ENCODE measurements around the gene PEX12. TPM values are rescaled to one million over a fixed set of nuclear protein-coding genes. Genes with fewer than 3 reads are reported as not detected.
"Not testable (repeated sequence)": the region's sequence is repeated elsewhere in the genome, so short reads cannot be mapped to it uniquely, and the experiment has no call there.

The PEX12 gene
- polyA plus RNA-seq, 1 donor (not counting 4 experiments of a cell fraction or from before 2014, with no cell fraction given), result 6.4 TPM

- Histone ChIP-seq H3K9ac (ENCODE audit: control insufficient read depth, extremely low read depth, insufficient read depth, low read length) (no peak overlapping the region), H4K20me1 (ENCODE audit: control insufficient read depth, extremely low read depth, insufficient read depth, low read length) (no peaks in the 10 kb centered on the region), H3K9me3 (ENCODE audit: control insufficient read depth, low read depth, low read length) (no peaks in the 10 kb centered on the region), H3K36me3 (ENCODE audit: control insufficient read depth in 2 of 2, extremely low read depth in 1 of 2, insufficient read depth in 2 of 2, low read length in 2 of 2) (no peaks in the 10 kb centered on the region), H3K4me1 (ENCODE audit: control insufficient read depth, extremely low read depth, insufficient read depth, low read length) (no peaks in the 10 kb centered on the region), H3K4me2 (ENCODE audit: control insufficient read depth, extremely low read depth, insufficient read depth, low read depth, low read length) (no peak overlapping the region), H3K4me3 (ENCODE audit: control insufficient read depth in 2 of 3, extremely low read depth in 1 of 3, insufficient read depth in 2 of 3, low read depth in 1 of 3, low read length in 3 of 3) (no peak overlapping the region), H3K27me3 (ENCODE audit: control insufficient read depth, extremely low read depth, insufficient read depth, low read length) (no peaks in the 10 kb centered on the region), H3K79me2 (ENCODE audit: control insufficient read depth, insufficient read depth, low read length) (no peaks in the 10 kb centered on the region), H3K27ac (ENCODE audit: control insufficient read depth, insufficient read depth, low read length) (no peak overlapping the region), H2AFZ (ENCODE audit: control insufficient read depth, low read length) (no peak overlapping the region), H3K9me1 (ENCODE audit: control insufficient read depth, extremely low read depth, insufficient read depth, low read length) (no peaks in the 10 kb centered on the region)
- dilution Hi-C loops (cut with MboI; ENCODE audit: extremely low pct_ligation_motif_present, low sequenced_read_pairs), result loop anchor here (10.0 kb wide), 1 partner anchor 215 kb away; no protein-coding TSS in a partner anchor
- no peak for DNase-seq (ENCODE audit: low read depth, low spot score)
- no peak for FAIRE-seq
- TF ChIP-seq CTCF (optimal IDR thresholded peaks at IDR 0.05 in 1 of 3, IDR thresholded peaks at IDR 0.05 in 1 of 3, conservative IDR thresholded peaks at IDR 0.05 in 1 of 3; ENCODE audit: extremely low read depth in 1 of 3, insufficient read depth in 2 of 3, low read length in 3 of 3) (no peak), EZH2 (IDR thresholded peaks at IDR 0.05; ENCODE audit: low read length) (no peak)
These were observed 48.5 kb downstream of the PEX12 start for GRCh38 chr17:35529866-35530265.

GRCh38 chr17:35529326-35529725 is 49.0 kb downstream of the PEX12 start:
- not testable (repeated sequence) for H3K4me1 ChIP-seq (ENCODE audit: control insufficient read depth, extremely low read depth, insufficient read depth, low read length)

More at GRCh38 chr17:35529326-35529725, 49.0 kb downstream of the PEX12 start:
- not testable (repeated sequence) for H3K4me3 ChIP-seq (ENCODE audit: control insufficient read depth in 2 of 3, extremely low read depth in 1 of 3, insufficient read depth in 2 of 3, low read depth in 1 of 3, low read length in 3 of 3); H3K9me3 ChIP-seq (ENCODE audit: control insufficient read depth, low read depth, low read length); H3K27ac ChIP-seq (ENCODE audit: control insufficient read depth, insufficient read depth, low read length); H3K27me3 ChIP-seq (ENCODE audit: control insufficient read depth, extremely low read depth, insufficient read depth, low read length); H3K79me2 ChIP-seq (ENCODE audit: control insufficient read depth, insufficient read depth, low read length); H3K4me2 ChIP-seq (ENCODE audit: control insufficient read depth, extremely low read depth, insufficient read depth, low read depth, low read length); H3K9ac ChIP-seq (ENCODE audit: control insufficient read depth, extremely low read depth, insufficient read depth, low read length); FAIRE-seq; H3K36me3 ChIP-seq (ENCODE audit: control insufficient read depth in 2 of 2, extremely low read depth in 1 of 2, insufficient read depth in 2 of 2, low read length in 2 of 2); H3K9me1 ChIP-seq (ENCODE audit: control insufficient read depth, extremely low read depth, insufficient read depth, low read length); H2AFZ ChIP-seq (ENCODE audit: control insufficient read depth, low read length); H4K20me1 ChIP-seq (ENCODE audit: control insufficient read depth, extremely low read depth, insufficient read depth, low read length); DNase-seq (ENCODE audit: low read depth, low spot score)
- dilution Hi-C loops (cut with MboI; ENCODE audit: extremely low pct_ligation_motif_present, low sequenced_read_pairs), result loop anchor here (10.0 kb wide), 1 partner anchor 215 kb away; no protein-coding TSS in a partner anchor

Small RNAs within 50 kb of the gene (small RNA-seq; reads per million reads assigned to genes)
- gene AC004134.1 (ENCODE audit: insufficient read length in 3 of 3, low read depth in 3 of 3, low replicate concordance in 1 of 3) (0 reads per million in 3 experiments), gene AC015911.1 (ENCODE audit: insufficient read length in 3 of 3, low read depth in 3 of 3, low replicate concordance in 1 of 3) (0 reads per million in 3 experiments), gene SNORD7 (ENCODE audit: insufficient read length in 3 of 3, low read depth in 3 of 3, low replicate concordance in 1 of 3) (3.3 to 23.4 (median 5.8) reads per million in 3 experiments)

Other genes with a start within 250 kb of the PEX12 start
- gene SLFN11, start 204.9 kb downstream of the PEX12 start, polyA plus RNA-seq, result 1.4 to 5.0 TPM (median 3.5 TPM) in 3 replicates
- 9.8 to 15.2 TPM (median 11.5 TPM) in 3 replicates for gene SLFN12, start 146.1 kb downstream of the PEX12 start, polyA plus RNA-seq
- gene SLFN13, start 129.8 kb downstream of the PEX12 start, polyA plus RNA-seq, result 0.73 to 1.4 TPM (median 1.0 TPM) in 3 replicates
- 0.05 to 0.09 TPM (median 0.06 TPM) in 3 replicates for gene SLFN12L, start 40.9 kb downstream of the PEX12 start, polyA plus RNA-seq
- gene SLFN14, start 17.8 kb downstream of the PEX12 start, polyA plus RNA-seq, result not detected in 3 replicates
- gene AP2B1, start 8.8 kb upstream of the PEX12 start, polyA plus RNA-seq, result 151 to 209 TPM (median 189 TPM) in 3 replicates
- gene RASL10B, start 153.1 kb upstream of the PEX12 start, polyA plus RNA-seq, result 0.07 to 0.32 TPM (median 0.30 TPM) in 3 replicates
- 0.02 to 0.05 TPM (median 0.05 TPM) in 3 replicates for gene GAS2L2, start 174.7 kb upstream of the PEX12 start, polyA plus RNA-seq
- not detected in 3 replicates for gene C17orf50, start 182.3 kb upstream of the PEX12 start, polyA plus RNA-seq
- gene MMP28, start 217.1 kb upstream of the PEX12 start, polyA plus RNA-seq, result 13.7 to 43.5 TPM (median 21.3 TPM) in 3 replicates
- gene TAF15, start 230.9 kb upstream of the PEX12 start, polyA plus RNA-seq, result 30.8 to 101 TPM (median 57.1 TPM) in 3 replicates